MV-4-11 (cell line): Measurements from ENCODE around the gene NCKAP5.
A peak's percentile ranks its signal among the peaks of the same experiment; 100 is the strongest.

Source experiments
- DNase-seq: peaks from one replicate; lab custom pipeline; 2025; lab: John Stamatoyannopoulos, UW

Gene NCKAP5

DNA sequence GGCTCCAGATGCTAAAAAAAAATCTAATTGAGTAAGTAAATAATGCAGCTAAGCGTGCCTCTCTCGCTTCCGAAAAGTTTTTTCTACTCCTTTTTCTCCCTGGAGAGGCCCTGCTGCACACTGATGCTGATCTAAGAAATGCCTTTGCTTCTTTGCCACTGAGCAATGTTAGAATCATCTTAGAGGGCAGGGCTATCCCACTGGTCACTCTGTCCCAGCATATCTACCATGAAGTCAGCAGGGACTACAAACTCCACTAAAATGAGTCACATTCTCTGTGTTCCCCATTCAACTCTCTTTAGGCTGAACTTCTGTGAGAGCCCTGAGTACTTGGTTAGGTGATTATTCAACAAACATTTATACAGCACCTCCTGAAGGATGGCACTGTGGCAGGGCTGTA lies 770.7 kb downstream of the NCKAP5 start:
- DNase-seq: no peak

DNA sequence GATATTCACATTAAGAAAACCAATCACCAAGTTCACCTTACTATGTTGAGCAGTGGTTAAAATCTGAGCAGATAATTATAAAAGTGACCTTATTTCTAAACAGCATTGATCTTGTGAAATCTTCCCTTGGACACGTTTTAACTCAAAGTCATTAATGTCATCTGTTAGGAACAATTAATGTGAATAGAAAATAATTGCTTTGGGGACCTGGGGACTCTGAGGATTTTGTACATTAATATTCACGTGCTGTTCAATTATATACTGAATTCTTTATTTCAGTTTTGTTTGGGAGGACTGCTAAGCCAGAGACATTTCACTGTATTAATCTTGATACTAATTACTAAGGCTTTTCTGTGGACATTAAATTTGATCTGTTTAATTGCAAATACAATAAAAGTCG lies 771.2 kb downstream of the NCKAP5 start:
- DNase-seq: no peak

DNA sequence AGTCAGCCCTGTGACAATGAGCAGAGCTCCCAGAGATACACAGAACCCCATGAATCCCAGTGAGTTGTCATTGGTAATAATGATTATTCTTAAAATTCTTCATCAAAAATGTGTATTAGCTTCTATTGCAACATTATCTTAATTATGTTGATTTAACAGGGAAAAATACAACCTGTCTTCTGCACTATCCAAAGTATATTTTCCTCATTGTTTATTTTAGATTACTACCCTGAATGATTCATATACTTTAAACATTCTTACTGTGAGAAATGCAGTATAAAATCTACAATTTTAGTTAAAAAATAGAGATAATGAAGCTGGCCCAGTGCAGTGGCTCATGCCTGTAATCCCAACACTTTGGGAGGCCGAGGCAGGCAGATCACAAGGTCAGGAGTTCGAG lies 773.0 kb downstream of the NCKAP5 start:
- DNase-seq: no peak

DNA sequence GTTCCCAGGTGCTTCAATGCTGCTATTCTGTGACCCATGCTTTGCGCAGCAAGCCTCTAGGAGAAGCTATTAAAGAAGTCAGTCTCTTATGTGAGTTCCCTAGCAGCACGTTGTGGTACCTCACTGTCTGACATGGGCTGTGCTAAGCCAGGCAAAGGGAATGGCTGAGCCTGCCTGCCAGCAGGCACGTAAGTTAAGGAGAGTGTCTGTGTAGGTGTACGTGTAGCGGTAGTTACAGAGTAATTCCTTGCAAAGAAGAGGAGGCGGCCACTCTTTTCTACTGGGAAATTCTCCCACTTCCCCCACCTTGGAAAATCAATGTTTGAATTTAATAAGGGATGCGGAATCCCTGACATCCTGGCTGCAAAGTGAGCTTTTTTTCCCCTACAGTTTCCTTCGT lies 774.7 kb downstream of the NCKAP5 start:
- DNase-seq: no peak

DNA sequence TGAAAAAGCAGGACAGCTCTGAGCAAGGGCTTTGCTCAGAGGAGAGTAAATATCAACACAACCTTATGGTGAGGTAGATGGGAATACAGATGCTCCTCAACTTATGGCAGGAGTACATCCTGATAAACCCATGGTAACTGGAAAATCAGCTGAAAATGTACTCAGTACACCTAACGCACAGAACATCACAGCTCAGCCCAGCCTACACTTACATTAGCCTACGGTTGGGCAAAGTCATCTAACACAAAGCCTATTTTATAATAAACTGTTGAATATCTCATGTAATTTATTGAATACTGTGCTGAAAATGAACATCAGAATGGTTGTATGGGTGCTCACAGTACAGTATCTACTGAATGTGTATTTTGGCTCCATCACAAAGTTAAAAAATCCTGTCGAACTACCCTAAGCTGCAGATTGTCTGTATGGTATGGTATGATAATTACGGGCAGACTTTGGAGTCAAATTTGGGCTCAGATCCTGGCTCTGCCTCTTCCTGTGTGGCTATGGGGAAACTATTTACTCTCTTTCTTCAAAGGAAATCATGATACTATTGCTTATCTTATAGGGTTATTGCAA lies 778.0 kb downstream of the NCKAP5 start:
- DNase-seq: no peak

DNA sequence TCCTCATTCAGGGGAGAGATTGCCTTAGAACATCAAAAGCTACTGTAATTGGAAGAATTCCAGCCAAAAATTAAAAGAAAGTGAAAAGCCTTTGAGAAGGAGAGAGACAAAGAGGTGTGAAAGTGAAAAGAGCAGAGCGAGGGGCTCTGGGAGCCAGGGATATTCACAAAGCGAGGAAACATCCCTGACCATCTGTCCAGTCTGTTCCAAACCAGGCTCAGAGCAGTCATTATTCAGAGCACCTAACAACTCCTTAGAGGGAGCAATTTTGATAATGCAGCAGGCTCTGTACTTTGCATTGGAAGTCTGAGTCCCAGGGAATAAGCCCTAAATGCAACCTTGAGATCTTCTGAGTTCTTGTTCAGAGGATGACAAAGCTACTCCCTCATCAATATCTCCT lies 779.2 kb downstream of the NCKAP5 start:
- DNase-seq: no peak

DNA sequence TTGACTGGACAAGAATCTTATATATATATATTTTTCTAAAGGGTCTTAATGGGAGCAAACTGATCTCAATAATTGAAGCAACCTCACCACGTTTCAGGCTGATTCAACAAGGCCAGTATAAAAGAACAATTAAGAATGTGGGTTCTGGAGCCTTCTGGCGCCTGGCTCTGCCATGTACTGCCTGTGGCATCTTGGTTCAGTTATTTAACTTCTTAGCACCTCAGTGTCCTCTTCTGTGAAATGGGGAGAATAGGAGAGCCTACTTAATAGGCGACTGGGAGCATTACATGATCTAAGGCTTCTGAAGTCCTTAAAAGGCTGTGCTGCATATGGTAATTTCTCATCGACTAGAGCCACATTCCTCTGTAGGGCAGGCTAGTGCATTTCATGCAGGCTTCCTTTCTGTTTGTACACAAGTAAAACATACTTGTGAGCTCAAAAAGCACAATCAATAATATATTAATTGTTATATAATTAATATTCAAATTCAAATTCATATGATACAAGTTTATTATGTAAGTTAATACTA lies 779.9 kb downstream of the NCKAP5 start:
- DNase-seq: no peak

DNA sequence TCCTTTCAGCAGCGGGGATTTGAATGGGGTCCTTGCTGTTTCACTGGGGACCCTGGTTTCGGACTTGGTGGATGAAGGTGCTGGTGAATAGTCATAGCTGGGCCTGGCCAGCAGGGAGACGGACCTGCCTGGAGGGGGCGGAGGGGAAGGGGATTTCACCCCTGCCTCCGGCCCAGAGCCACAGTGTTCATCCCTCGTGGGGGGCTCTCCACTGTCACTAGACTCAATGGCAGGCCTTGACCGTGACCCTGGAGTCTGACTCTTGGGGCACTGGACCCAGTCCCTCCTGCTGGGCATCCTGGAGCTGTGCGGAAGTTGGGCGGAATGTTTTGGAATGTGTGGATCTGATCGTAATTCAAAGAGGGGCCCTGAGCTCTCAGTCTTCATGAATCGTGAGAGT lies 784.4 kb downstream of the NCKAP5 start:
- no peak for DNase-seq

DNA sequence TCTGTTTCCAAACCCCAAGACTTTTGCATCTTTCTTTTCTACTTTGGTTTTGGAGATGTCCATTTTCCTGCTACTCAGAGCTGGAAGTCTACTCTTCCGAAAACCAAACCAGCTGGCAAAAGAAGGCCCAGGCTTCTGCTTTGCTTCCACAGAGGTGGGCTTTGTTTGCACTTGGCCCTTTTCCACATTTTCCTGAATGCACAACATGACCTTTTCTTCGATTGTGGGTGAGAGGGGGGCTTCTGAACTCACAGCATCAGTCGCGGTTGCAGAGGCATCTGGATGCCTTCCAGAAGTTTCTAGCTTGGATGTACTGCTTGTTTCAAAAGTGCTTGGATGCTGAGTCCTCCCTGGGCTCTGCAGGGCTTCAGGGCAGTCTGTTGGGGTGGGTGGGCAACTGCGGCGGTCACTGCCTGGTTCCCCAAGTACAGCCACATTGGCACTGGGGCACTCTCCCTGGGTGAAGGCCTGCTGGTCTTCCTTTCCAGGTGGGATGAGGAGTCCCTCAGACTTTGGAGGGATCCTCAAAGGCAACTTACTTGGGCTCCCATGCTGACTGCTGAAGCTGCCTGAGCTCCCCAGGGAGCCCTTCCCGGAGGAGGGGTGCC lies 786.0 kb downstream of the NCKAP5 start:
- DNase-seq: no peak

DNA sequence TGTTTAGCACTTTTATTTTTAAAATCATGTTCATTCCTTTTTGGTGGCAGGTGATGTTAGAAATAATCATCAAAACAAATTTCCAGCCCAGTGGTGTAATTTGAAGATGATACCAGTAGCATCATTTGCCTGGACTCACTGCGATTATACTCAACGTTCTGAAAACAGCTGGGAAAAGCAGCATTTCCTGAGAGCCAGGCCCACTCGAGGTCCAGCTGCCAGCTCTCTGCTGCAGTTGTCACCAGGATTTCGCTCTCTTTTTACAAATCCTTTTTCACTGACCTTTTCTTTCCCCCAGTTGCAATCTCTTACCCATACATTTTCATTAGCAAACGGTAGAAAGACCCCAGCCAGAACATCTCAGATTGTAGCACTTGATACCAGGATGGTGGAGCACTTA lies 787.6 kb downstream of the NCKAP5 start:
- DNase-seq: no peak

DNA sequence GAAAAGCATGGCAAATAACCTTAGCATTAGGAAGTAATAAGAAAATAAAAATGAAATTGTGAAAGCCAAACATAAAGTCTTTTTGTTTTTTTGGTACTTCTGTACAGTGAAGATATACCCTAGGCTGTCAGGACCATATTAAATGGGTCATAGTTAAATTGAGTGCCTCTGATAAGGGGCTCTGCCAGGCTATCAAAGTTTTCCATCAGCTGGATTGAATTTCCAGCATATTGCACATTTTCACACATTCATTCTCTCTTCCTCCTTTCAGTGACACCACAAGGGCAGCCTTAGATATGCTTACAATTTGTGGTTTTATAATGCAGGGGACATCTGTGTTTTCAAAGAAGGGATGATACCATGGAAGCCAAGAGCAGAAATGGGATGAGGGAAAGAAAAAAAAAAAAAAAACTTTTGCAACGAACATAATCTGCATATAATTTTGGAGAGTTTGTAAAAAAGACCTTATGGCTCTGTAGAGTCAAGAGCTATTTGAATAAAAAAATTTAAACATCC lies 789.0 kb downstream of the NCKAP5 start:
- peak; percentile 11 for DNase-seq

DNA sequence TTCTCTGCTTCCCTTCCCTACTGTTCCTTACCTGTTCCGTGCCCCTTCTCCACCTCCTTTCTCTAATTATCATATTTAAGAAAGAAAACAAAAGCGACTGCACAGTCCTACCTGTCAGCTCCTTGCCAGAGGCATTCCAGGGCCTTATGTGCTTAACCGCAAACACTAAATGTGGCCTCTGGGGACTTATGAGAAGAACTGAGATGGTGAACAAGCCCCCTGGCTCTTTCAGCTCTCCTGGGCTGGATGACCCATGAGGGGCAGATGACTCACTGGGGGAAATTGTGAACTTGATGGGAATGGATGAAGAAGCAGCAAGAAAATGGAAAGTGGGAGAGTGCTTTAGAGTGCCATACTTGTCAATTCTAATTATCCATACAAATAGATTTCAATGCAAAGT lies 792.0 kb downstream of the NCKAP5 start:
- no peak for DNase-seq

DNA sequence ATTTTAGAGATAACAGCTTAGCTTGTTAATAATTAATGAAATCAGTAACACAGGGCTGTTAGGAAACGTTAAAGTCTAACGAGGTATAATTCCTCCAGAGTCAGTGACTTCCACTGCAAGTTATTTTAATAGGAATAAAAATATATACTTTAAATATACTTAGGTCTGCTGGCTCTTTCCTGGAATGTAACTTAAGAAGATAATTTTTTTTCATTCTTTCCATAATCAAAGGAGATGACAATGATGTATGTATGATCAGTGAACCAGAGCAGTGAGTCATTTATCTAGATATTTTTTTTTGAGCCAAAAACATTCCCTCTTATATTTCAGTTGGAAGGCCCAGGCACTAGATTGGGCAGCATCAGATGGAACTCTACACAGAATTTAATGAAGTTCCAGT lies 794.1 kb downstream of the NCKAP5 start:
- DNase-seq: no peak

DNA sequence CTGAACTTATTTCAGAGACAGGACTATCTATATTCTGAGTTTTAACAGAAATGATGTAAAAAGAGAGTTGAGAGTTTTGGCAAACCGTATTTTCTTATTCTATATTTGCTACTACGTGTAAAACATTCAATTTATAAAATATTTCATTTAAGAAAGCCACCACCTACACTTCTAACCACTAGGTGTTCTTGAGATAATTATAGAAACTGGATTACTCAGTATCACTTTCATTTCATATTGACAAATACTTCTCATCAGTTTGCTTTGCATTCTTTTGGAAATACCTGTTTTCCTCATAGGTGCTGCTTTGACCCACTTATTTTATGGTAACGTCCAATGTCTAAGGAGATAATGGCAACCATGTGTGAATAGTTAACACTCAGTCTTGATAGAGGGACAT lies 794.9 kb downstream of the NCKAP5 start:
- DNase-seq: no peak

DNA sequence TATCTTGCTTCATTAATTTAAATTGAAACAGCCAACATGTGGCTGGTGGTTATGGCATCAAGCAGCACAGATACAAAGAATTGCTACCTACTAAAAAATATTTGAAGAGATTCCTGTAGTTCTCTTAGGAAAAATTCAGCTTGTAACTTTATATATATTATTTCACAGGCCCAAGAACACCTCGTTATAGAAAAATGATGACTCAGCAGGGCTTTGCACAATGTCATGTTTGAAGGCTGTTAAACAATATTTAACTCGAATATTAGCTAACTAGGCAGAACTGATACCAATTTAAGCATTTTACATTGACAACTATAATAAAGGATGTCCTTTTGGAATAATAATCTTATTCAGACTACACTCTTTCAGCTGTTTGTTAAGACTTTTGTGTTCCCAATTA lies 795.9 kb downstream of the NCKAP5 start:
- DNase-seq: no peak

DNA sequence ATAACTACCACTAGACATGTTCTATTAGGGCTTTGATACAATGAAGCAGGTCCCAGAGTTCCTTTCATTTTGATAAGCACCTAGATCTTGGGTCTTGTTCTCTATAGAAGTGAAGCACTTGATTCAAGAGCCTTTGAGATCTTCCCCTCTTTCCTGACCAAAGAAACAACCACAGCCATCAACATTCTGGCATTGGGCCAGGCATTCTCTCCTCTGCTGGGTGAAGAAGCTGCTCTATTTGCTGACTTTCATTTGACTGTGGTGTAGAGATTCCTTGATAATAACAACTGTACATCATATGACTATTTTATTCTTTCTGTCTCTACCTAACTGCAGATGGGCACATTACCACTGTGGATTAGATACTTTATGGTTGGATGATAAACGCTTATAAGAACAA lies 801.7 kb downstream of the NCKAP5 start:
- DNase-seq: no peak

DNA sequence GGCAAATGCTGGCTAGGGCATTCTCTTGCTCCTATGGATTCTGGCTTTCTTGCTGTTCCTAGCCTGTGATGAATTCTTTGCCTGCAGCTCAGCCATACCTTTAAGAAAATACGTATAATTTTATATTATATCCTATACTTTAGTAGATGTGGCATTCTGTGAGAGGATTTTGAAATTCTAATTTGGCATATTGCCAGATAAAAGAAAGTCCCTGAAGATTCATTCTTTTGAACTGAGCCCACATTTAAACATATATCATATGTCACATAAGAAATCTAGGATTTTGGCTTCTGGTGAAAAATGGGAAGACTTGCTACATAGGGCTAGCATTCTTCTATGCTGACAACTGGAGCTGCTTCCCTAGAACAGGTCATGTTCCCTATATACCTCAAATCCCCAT lies 806.8 kb downstream of the NCKAP5 start:
- no peak for DNase-seq

DNA sequence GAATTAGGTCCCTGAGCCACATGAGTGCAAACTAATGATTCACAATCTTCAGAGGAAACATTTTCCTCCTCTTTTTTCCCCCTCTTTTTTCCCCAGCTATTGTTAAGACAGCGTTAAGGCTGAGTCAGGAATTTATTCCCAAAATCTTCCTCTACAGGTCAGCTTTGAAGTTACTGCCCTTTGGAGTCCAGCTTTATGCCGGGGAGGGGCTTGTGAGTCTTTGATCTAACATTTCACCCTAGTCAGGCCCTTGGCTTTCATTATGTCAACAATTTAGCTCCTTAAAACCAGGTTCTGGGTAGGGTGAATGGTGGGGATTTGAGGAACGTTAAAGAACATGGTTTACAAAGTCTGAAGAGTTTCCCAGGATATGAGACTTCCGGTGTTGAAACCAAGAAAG lies 807.3 kb downstream of the NCKAP5 start:
- no peak for DNase-seq

DNA sequence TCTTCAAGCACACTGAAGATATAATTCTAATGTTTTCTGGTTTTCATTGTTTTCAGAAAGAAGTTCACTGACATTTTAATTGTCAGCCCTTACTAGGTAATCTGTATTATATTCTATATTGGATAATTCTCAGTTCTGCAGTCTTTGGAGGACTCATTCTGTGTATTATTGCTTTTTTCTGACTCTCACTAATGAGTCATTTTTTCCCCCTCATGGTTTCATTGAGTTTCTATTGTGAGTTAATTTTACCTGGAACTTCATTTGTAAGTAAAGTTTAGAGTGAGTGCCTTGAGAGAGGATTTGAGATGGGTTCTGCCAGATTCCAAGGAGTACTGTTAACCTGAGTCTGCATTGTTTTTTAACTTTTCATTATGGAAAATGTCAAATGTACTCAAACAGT lies 807.9 kb downstream of the NCKAP5 start:
- no peak for DNase-seq

DNA sequence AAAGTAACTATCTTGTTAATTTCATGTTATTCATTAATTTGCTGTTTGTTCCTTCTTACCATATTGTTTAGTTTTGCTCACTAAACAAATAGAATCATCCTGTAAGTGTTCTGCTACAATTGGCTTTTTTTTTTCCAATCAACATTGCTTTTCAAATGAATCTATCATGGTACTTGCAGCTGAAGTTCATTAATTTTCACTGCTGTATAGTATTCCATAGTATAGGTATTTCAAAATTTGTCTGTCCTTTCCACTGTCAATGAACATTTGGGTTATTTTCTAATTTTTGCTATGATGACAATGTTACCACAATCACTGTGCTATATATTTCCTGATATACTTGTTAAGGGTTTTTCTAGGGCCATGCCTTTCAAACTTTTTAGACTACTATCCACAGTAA lies 809.3 kb downstream of the NCKAP5 start:
- DNase-seq: no peak

DNA sequence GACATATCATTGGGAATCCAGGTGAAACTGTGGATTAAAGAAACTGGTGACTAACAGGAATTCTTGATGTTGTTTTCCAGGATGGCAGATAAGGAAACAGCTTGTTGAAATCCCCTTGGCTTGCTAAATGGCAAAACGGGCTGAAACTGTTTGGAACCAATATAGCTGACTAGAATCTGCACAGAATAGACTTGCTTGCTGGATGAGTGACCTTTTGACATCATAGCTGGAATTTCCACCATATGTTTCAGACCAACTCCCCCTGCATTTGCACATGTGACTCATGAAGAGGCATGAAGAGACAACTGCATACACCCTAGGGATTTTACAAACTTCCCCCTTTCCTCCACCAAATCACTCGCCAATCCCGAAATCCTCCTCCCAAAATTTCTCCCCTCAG lies 810.6 kb downstream of the NCKAP5 start:
- no peak for DNase-seq

DNA sequence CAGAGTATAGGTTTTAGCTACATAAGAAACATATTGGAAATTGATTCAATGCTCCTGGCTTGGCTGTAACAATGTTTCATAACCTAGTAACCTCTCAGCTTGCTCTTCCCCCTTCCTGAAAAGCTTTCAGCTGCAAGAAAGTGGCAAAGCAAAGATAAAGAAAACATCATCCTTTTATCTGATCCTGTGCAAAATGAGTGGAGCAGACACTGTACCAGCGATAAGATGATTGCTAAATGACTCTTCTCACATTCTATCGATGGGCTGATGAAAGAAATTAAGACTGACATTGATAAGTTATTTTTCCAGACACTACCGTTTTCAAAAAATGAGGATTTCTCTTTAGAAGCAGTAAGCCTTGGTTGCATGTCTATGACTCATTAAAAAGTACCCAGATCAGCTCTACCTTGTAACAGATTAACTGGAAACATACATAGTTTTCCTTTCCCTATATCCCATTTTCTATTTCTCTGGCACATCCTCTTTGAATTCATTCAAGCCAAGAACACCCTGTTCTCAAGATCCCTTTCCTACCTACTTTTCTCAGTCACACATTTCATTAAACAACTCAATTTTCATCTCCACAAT lies 811.2 kb downstream of the NCKAP5 start:
- DNase-seq: no peak

DNA sequence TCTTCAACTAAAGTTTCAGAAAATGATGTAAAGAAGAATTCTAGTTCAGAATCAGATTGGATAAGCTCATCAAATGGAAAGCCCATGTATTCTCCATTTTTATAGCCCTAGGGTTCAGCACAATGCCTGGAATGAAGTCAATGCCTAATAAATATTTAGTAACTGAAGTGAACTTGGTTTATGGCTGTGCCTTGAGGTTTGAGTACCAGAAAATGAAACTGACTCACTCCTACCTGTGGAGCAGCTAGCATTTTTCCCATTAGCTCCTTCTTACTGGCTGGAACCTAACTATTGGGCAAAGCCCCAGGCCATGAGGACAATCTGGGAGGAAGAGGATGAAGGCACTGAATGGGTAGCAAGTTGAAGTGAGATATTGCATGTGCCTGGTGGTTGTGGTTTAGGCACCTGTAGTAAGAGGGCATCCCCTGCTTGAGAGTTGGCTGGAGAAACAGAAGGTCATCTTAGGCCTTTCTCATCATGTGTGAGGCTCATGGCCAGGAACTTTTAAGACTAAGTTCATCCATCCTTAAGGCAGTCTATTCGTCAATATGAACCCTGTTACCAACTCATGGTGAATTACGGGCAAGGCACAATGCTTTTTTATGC lies 813.3 kb downstream of the NCKAP5 start:
- no peak for DNase-seq
